GM06990 (cell line): ENCODE data around the gene SEMA6A.

ENCODE experiments used
- DNase-seq: peaks from one replicate; pipeline ENCODE4 v3.0.0-alpha.2; 2011; ENCODE audit not compliant: insufficient read length; ENCODE audit errors: extremely low read depth
- H3K27me3 ChIP-seq: replicated peaks from 2 replicates; pipeline ENCODE4 v1.6.0; 2011; ENCODE audit warnings: low read length; ENCODE audit not compliant: control insufficient read depth, insufficient read depth
- H3K36me3 ChIP-seq: 2 replicates; pipeline ENCODE4 v1.5.1; 2011; ENCODE audit warnings: low read length; ENCODE audit not compliant: control insufficient read depth, insufficient read depth
- H3K4me3 ChIP-seq: replicated peaks from 2 replicates; pipeline ENCODE4 v1.5.1; 2011; ENCODE audit warnings: low read depth, mild to moderate bottlenecking, control low read depth, low read length
- CTCF ChIP-seq: IDR thresholded peaks from 2 replicates; pipeline ENCODE4 v1.5.1; 2011; ENCODE audit warnings: low read length, control low read depth, mild to moderate bottlenecking, inconsistent platforms; ENCODE audit not compliant: insufficient read depth, poor library complexity, severe bottlenecking

The SEMA6A gene

GRCh38 chr5:116395226-116395625, 179.4 kb downstream of the SEMA6A start:
- Histone ChIP-seq H3K27me3 (no peaks in the 10 kb centered on the region), H3K4me3 (no peak overlapping the region), H3K36me3 (no peaks in the 10 kb centered on the region)
- DNase-seq, result no peak
- no peak for TF ChIP-seq CTCF

- Histone ChIP-seq H3K36me3 (no peaks in the 10 kb centered on the region), H3K27me3 (no peaks in the 10 kb centered on the region), H3K4me3 (no peak overlapping the region)
- DNase-seq, result no peak
- TF ChIP-seq CTCF, result no peak
These were observed 180.3 kb downstream of the SEMA6A start for GRCh38 chr5:116394186-116394867.
